Cardiac muscle cell (in vitro differentiated cells and primary cell): ENCODE data around the gene TSPAN16. TPM values are rescaled to one million over a fixed set of nuclear protein-coding genes. Genes with fewer than 3 reads are reported as not detected.
A peak's percentile ranks its signal among the peaks of the same experiment; 100 is the strongest.
"Not testable (repeated sequence)": the region's sequence is repeated elsewhere in the genome, so short reads cannot be mapped to it uniquely, and the experiment has no call there.

Experiments used
- DNase-seq, 2 donors: peaks; one replicate each; pipeline versions ENCODE4 v3.0.0 to v3.0.0-alpha.2; 2010 to 2017; ENCODE audit warnings: low read depth in 1 of 2, low spot score in 1 of 2
- H3K27ac ChIP-seq: fragments of 200-600 bp; sonication (generic); 2 replicates; pipeline ENCODE4 v1.5.1; 2016
- H3K27me3 ChIP-seq: fragments of 200-600 bp; sonication (generic); 2 replicates; pipeline ENCODE4 v1.6.0; 2016; ENCODE audit warnings: control low read depth
- H3K36me3 ChIP-seq: fragments of 200-600 bp; sonication (generic); 2 replicates; pipeline ENCODE4 v1.5.1; 2016; ENCODE audit warnings: control low read depth
- H3K4me1 ChIP-seq: fragments of 200-600 bp; sonication (generic); 2 replicates; pipeline ENCODE4 v1.8.1; 2017; ENCODE audit warnings: low read depth, mild to moderate bottlenecking, mixed run types
- H3K4me3 ChIP-seq: fragments of 200-600 bp; sonication (generic); 2 replicates; pipeline ENCODE4 v1.5.1; 2016; ENCODE audit warnings: mild to moderate bottlenecking
- H3K9me3 ChIP-seq: fragments of 200-600 bp; sonication (generic); 2 replicates; pipeline ENCODE4 v1.5.1; 2017; ENCODE audit warnings: low read depth, mild to moderate bottlenecking, control low read depth
- CTCF ChIP-seq: IDR thresholded peaks from 2 replicates; pipeline ENCODE4 v1.5.1; 2012; ENCODE audit warnings: low read depth, mild to moderate bottlenecking, low read length
- polyA plus RNA-seq: library from polyadenylated mRNA; unstranded; fragments of >200 nt; fragmentation: Nextera tagmentation; extraction: Ambion mirVana; gene quantifications from 2 replicates; pipeline ENCODE4 v1.2.1, GENCODE V29; 2016
- total RNA-seq: library from RNA; depleted of rRNA; stranded (reverse); fragments of >200 nt; gene quantifications from 2 replicates; pipeline ENCODE4 v1.2.3, GENCODE V29; 2016

TSPAN16 gene
- total and polyA plus RNA-seq, 2 experiments from 2014 or later, result not detected

- Histone ChIP-seq H3K4me1 (no peaks in the 10 kb centered on the region), H3K4me3 (peak overlapping the region; percentile 67), H3K36me3 (no peaks in the 10 kb centered on the region), H3K9me3 (no peaks in the 10 kb centered on the region), H3K27me3 (no peaks in the 10 kb centered on the region), H3K27ac (no peak overlapping the region)
- TF ChIP-seq CTCF, result no peak
- DNase-seq, result no peak
Observed at GRCh38 chr19:11345122-11345803, 49.3 kb downstream of the TSPAN16 start.

- peak; percentile 7 for TF ChIP-seq CTCF
- Histone ChIP-seq H3K9me3 (no peaks in the 10 kb centered on the region), H3K4me1 (no peaks in the 10 kb centered on the region), H3K36me3 (no peaks in the 10 kb centered on the region), H3K27ac (peak within 1 kb of the TSS; percentile 56), H3K4me3 (peak within 1 kb of the TSS; percentile 67), H3K27me3 (no peaks in the 10 kb centered on the region)
- peak; percentile 99 to 100 for DNase-seq
Observed at GRCh38 chr19:11346104-11346940, 50.4 kb downstream of the TSPAN16 start, which contains the start of the genes CCDC159 and TMEM205. Gene CCDC159, plus strand, starts transcription at chr19:11346519. Its CDS starts 88 bp downstream, at chr19:11346607. Gene TMEM205, minus strand, starts transcription at chr19:11346268. Its CDS starts 649 bp downstream, at chr19:11345619.

DNA sequence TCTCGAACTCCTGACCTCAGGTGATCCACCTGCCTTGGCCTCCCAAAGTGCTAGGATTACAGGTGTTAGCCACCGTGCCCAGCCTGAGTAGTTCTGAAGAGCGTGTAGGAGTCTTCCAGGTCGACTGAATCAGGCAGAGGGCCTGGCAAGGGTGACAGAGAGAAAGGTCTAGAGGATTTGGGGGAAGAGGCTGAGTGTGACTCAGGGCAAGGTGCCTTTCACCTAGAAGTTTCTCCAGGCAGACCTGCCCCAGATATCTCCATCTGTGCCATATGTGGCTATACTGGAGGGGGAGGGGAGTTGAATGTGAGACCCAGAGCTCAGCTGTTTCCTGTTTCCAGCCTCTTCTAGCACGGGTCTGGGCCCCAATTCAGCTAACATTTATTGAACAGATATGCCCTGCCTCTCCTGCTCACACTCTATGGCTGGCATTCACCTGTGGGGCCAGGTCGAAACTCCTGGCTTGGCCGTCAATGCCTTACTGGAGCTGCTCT lies 51.6 kb downstream of the TSPAN16 start:
- H3K4me1 ChIP-seq, result no peaks in the 10 kb centered on the region
- no peak for DNase-seq
- H3K9me3 ChIP-seq, result no peaks in the 10 kb centered on the region
- no peak overlapping the region for H3K4me3 ChIP-seq
- H3K36me3 ChIP-seq, result no peaks in the 10 kb centered on the region
- H3K27me3 ChIP-seq, result no peaks in the 10 kb centered on the region
- TF ChIP-seq CTCF, result no peak
- H3K27ac ChIP-seq, result no peak overlapping the region

GRCh38 chr19:11349171-11349570 lies 53.2 kb downstream of the TSPAN16 start:
- TF ChIP-seq CTCF, result no peak
- Histone ChIP-seq H3K9me3 (no peaks in the 10 kb centered on the region), H3K4me3 (no peak overlapping the region), H3K27ac (no peak overlapping the region), H3K27me3 (no peaks in the 10 kb centered on the region), H3K4me1 (no peaks in the 10 kb centered on the region), H3K36me3 (no peaks in the 10 kb centered on the region)
- DNase-seq, result no peak

- H3K4me3 ChIP-seq, DNase-seq, H3K27ac ChIP-seq, H3K27me3 ChIP-seq, H3K9me3 ChIP-seq, H3K36me3 ChIP-seq, H3K4me1 ChIP-seq: not testable (repeated sequence)
Observed at GRCh38 chr19:11354102-11354501, 58.1 kb downstream of the TSPAN16 start.
